Lower leg skin (tissue), 4 donors: ENCODE data around the gene ADORA2B. TPM values are rescaled to one million over a fixed set of nuclear protein-coding genes. Genes with fewer than 3 reads are reported as not detected.
"Not testable (repeated sequence)": the region's sequence is repeated elsewhere in the genome, so short reads cannot be mapped to it uniquely, and the experiment has no call there.

ENCODE experiments used
- DNase-seq, 2 donors: peaks; one replicate each; pipeline ENCODE4 v3.0.0-alpha.2; 2019; ENCODE audit warnings: low spot score in 2 of 2
- H3K4me3 ChIP-seq: fragments of 200-600 bp; sonication (generic); 2 replicates; pipeline ENCODE4 v1.5.1; 2017; ENCODE audit warnings: mild to moderate bottlenecking, low read depth; ENCODE audit not compliant: poor library complexity, severe bottlenecking
- CTCF ChIP-seq, 3 donors: fragments of 450-650 bp; IDR thresholded peaks; one replicate each; pipeline ENCODE4 v1.5.1; 2016; ENCODE audit warnings: antibody characterized with exemption in 3 of 3, mild to moderate bottlenecking in 3 of 3, moderate library complexity in 2 of 3
- POLR2A ChIP-seq, 2 donors: fragments of 450-650 bp; IDR thresholded peaks; one replicate each; pipeline ENCODE4 v1.6.1; 2016 to 2017; ENCODE audit warnings: antibody characterized with exemption in 2 of 2, mild to moderate bottlenecking in 1 of 2, moderate library complexity in 1 of 2
- WGBS, 2 donors: methylation state at CpG; one replicate each; pipeline ENCODE4 v1.1.5; 2018; 5-methylcytosine and 5-hydroxymethylcytosine counted together
- intact Hi-C: fragments of 100-400 bp; cut with DNase I; formaldehyde crosslinking; loops from one replicate; pipeline ENCODE4 v1.15.0; 2023; ENCODE audit warnings: low total_unique reads
- total RNA-seq, 4 donors: library from RNA; depleted of rRNA; stranded (reverse); fragments of >200 nt; gene quantifications; one replicate each; pipeline ENCODE4 v1.1.0, GENCODE V29; 2016

The ADORA2B gene
- total RNA-seq, 4 donors from 2014 or later, result 21.2 to 37.0 (median 29.8) TPM

DNA sequence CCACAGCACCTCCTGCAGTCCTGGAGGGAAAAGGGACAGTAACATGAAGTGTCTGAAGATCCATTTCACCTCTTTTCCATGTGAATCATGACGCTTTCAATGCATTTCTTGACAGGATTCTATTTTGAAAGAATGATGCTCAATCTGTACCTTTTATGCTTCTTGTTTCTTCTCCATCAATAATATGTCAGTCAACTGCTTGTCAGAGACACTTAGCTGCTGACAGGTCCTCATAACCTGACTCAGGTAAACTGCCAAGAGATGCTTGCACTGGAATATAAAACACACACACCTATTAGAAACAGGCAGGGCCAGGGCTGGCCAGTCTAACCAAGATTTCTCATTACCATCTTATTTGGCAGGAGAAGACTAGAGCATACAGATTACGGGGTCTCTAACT is 33.0 kb downstream of the ADORA2B start:
- intact Hi-C loops, result no loop called here
- TF ChIP-seq POLR2A (IDR thresholded peaks at IDR 0.05) (no peak), CTCF (IDR thresholded peaks at IDR 0.05) (no peak)
- DNase-seq, result no peak
- 92 to 95% methylated on average over 2 of the region's 2 CpGs for WGBS, 2 donors
- H3K4me3 ChIP-seq, result no peak overlapping the region

- WGBS, 2 donors, result 70 to 79% methylated on average over 1 of the region's 1 CpG
- intact Hi-C loops, result no loop called here
- no peak overlapping the region for H3K4me3 ChIP-seq
- no peak for DNase-seq
- TF ChIP-seq POLR2A (IDR thresholded peaks at IDR 0.05), result no peak
- TF ChIP-seq CTCF (IDR thresholded peaks at IDR 0.05), result no peak
These were observed 33.7 kb downstream of the ADORA2B start for GRCh38 chr17:15978606-15979005.

DNA sequence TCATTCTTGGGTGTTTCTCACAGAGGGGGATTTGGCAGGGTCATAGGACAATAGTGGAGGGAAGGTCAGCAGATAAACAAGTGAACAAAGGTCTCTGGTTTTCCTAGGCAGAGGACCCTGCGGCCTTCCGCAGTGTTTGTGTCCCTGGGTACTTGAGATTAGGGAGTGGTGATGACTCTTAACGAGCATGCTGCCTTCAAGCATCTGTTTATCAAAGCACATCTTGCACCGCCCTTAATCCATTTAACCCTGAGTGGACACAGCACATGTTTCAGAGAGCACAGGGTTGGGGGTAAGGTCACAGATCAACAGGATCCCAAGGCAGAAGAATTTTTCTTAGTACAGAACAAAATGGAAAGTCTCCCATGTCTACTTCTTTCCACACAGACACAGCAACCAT is 34.1 kb downstream of the ADORA2B start:
- 75 to 89% methylated on average over 1 to 2 of the region's 4 CpGs for WGBS, 2 donors
- intact Hi-C loops, DNase-seq, H3K4me3 ChIP-seq: not testable (repeated sequence)

- TF ChIP-seq CTCF (IDR thresholded peaks at IDR 0.05), result no peak
- TF ChIP-seq POLR2A (IDR thresholded peaks at IDR 0.05), result no peak
These were observed 36.3 kb downstream of the ADORA2B start for GRCh38 chr17:15981208-15981607.

GRCh38 chr17:15981646-15982580 is 37.0 kb downstream of the ADORA2B start:
- intact Hi-C loops, result no loop called here
- peak in 1 of 2 donors; percentile 54 for DNase-seq
- no peak overlapping the region for H3K4me3 ChIP-seq
- TF ChIP-seq CTCF (IDR thresholded peaks at IDR 0.05) (no peak), POLR2A (IDR thresholded peaks at IDR 0.05) (no peak)
- 78 to 85% methylated on average over 5 of the region's 5 CpGs for WGBS, 2 donors

More at GRCh38 chr17:15981208-15981607, 36.3 kb downstream of the ADORA2B start:
- 43 to 48% methylated on average over 2 of the region's 2 CpGs for WGBS, 2 donors
- intact Hi-C loops, result no loop called here
- no peak overlapping the region for H3K4me3 ChIP-seq
- DNase-seq, result no peak

DNA sequence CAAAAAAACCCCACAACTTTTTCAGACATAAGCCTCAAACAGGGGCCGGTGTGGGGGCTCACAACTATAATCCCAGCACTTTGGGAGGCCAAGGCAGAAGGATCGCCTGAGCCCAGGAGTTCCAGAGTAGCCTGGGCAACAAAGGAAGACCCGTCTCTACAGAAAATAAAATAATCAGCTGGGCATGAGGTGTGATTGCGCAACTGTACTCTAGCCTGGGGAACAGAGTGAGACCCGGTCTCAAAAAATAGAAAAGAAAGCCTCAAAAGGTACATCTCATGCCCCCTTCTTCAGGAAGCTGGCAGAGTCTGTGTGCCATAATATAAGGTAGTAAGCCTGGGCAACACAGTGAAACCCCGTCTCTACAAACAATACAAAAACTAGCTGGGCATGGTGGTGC is 51.4 kb downstream of the ADORA2B start:
- TF ChIP-seq CTCF (IDR thresholded peaks at IDR 0.05), result no peak
- TF ChIP-seq POLR2A (IDR thresholded peaks at IDR 0.05), result no peak
- H3K4me3 ChIP-seq, result no peak overlapping the region
- WGBS, 2 donors, result 74 to 80% methylated on average over 6 of the region's 6 CpGs
- intact Hi-C loops, result no loop called here
- no peak for DNase-seq
